ENCODE measurements around the gene IL11RA. TPM values are rescaled to one million over a fixed set of nuclear protein-coding genes. Genes with fewer than 3 reads are reported as not detected.

Gene IL11RA
- total RNA-seq (100 to 1,000 TPM; 117 TPM), total RNA-seq (0.83 to 31.2 (median 10.6) reads per million in 172 experiments)
- 71.1 TPM for polyA plus RNA-seq (2013, experiment 1 of 2)
- 119 TPM for polyA plus RNA-seq (2013, experiment 2 of 2)

GRCh38 chr9:34651876-34652601, at the start of gene IL11RA:
Gene IL11RA (plus strand): TSS chr9:34652185. CDS start chr9:34655218, 3,033 bp downstream.
- Histone ChIP-seq H3K27me3 (ENCODE audit: control insufficient read depth in 1 of 2, insufficient read depth in 2 of 2, low read length in 2 of 2) (no peaks in the 10 kb centered on the region), H3K9me3 (ENCODE audit: control insufficient read depth in 1 of 2, insufficient read depth in 1 of 2, low read length in 2 of 2) (no peaks in the 10 kb centered on the region), H3K4me1 (ENCODE audit: insufficient read depth, low read length) (peaks cover 52% of the 10 kb centered on the region), H3K4me3 (ENCODE audit: low read length) (no peak within 1 kb of the TSS), H3K36me3 (ENCODE audit: insufficient read depth, low read length) (peaks cover 41% of the 10 kb centered on the region), H3K27ac (ENCODE audit: low read depth in 1 of 2, low read length in 2 of 2) (no peak within 1 kb of the TSS)
- DNase-seq (peak in 8 of 14 experiments; percentile 36 to 70 (median 48)), ATAC-seq (ENCODE audit: poor library complexity) (peak; percentile 78)
- H3K27ac Mint-ChIP-seq, result peak within 1 kb of the TSS; percentile 44
- H3K4me1 Mint-ChIP-seq (ENCODE audit: low read depth), result peaks cover 46% of the 10 kb centered on the region
- H3K27me3 Mint-ChIP-seq, result no peaks in the 10 kb centered on the region
- CTCF ChIA-PET, result interaction anchor here (1.0 kb wide), 1 partner anchor 18 kb away, joined by 3 read pairs; no protein-coding TSS in a partner anchor
- POLR2A ChIA-PET, result no interaction called here
- intact Hi-C loops (cut with DNase I, micrococcal nuclease), result no loop called here
- H3K4me3 Mint-ChIP-seq, result peak within 1 kb of the TSS; percentile 12
- no peaks in the 10 kb centered on the region for H3K9me3 Mint-ChIP-seq
- peaks cover 46% of the 10 kb centered on the region for H3K36me3 Mint-ChIP-seq (ENCODE audit: low read depth)
- no peak for TF ChIP-seq CTCF (IDR thresholded peaks at IDR 0.05)

- ChIA-PET POLR2A (interaction anchor here (1.2 to 1.3 kb wide), 2 partner anchors 12 to 59 kb away, joined by 3 read pairs; no protein-coding TSS in a partner anchor), CTCF (interaction anchor here (0.7 to 1.7 kb wide), 14 partner anchors 9 to 420 kb away, joined by 3 to 13 read pairs (median 4); partner anchors contain the start of genes ARID3C, DCTN3 and SIGMAR1)
- H3K27me3 ChIP-seq (ENCODE audit: control insufficient read depth in 1 of 2, insufficient read depth in 2 of 2, low read length in 2 of 2), result no peaks in the 10 kb centered on the region
- H3K4me3 Mint-ChIP-seq, result no peak overlapping the region
- H3K4me1 ChIP-seq (ENCODE audit: insufficient read depth, low read length), result no peaks in the 10 kb centered on the region
- no peaks in the 10 kb centered on the region for H3K9me3 ChIP-seq (ENCODE audit: control insufficient read depth in 1 of 2, insufficient read depth in 1 of 2, low read length in 2 of 2)
- no peaks in the 10 kb centered on the region for H3K36me3 ChIP-seq (ENCODE audit: insufficient read depth, low read length)
- intact Hi-C loops (cut with DNase I, micrococcal nuclease), result no loop called here
- no peaks in the 10 kb centered on the region for H3K36me3 Mint-ChIP-seq (ENCODE audit: low read depth)
- no peaks in the 10 kb centered on the region for H3K4me1 Mint-ChIP-seq (ENCODE audit: low read depth)
- no peak overlapping the region for H3K4me3 ChIP-seq (ENCODE audit: low read length)
- no peak overlapping the region for H3K27ac Mint-ChIP-seq
- DNase-seq (peak; percentile 70 to 87 (median 78)), ATAC-seq (ENCODE audit: poor library complexity) (peak; percentile 98)
- H3K9me3 Mint-ChIP-seq, result no peaks in the 10 kb centered on the region
- no peak overlapping the region for H3K27ac ChIP-seq (ENCODE audit: low read depth in 1 of 2, low read length in 2 of 2)
- peaks cover 5% of the 10 kb centered on the region for H3K27me3 Mint-ChIP-seq
- peak; percentile 94 for TF ChIP-seq CTCF (IDR thresholded peaks at IDR 0.05)
These were observed 48.3 kb upstream of the IL11RA start for GRCh38 chr9:34603610-34604231.

GRCh38 chr9:34606190-34606589, 45.8 kb upstream of the IL11RA start:
- H3K4me1 Mint-ChIP-seq (ENCODE audit: low read depth), result peaks cover 11% of the 10 kb centered on the region
- POLR2A ChIA-PET, result no interaction called here
- Histone ChIP-seq H3K4me1 (ENCODE audit: insufficient read depth, low read length) (peaks cover 8% of the 10 kb centered on the region), H3K27me3 (ENCODE audit: control insufficient read depth in 1 of 2, insufficient read depth in 2 of 2, low read length in 2 of 2) (no peaks in the 10 kb centered on the region), H3K9me3 (ENCODE audit: control insufficient read depth in 1 of 2, insufficient read depth in 1 of 2, low read length in 2 of 2) (peaks cover 0 to 3% of the 10 kb centered on the region in 2 experiments), H3K4me3 (ENCODE audit: low read length) (no peak overlapping the region), H3K27ac (ENCODE audit: low read depth in 1 of 2, low read length in 2 of 2) (no peak overlapping the region), H3K36me3 (ENCODE audit: insufficient read depth, low read length) (no peaks in the 10 kb centered on the region)
- H3K27ac Mint-ChIP-seq, result no peak overlapping the region
- peaks cover 4% of the 10 kb centered on the region for H3K36me3 Mint-ChIP-seq (ENCODE audit: low read depth)
- DNase-seq (no peak), ATAC-seq (ENCODE audit: poor library complexity) (no peak)
- H3K9me3 Mint-ChIP-seq, result no peaks in the 10 kb centered on the region
- peaks cover 5% of the 10 kb centered on the region for H3K27me3 Mint-ChIP-seq
- no peak for TF ChIP-seq CTCF (IDR thresholded peaks at IDR 0.05)
- no peak overlapping the region for H3K4me3 Mint-ChIP-seq
- CTCF ChIA-PET, result interaction anchor here (1.9 kb wide), 1 partner anchor 28 kb away, joined by 9 read pairs; no protein-coding TSS in a partner anchor
- intact Hi-C loops (cut with DNase I, micrococcal nuclease), result no loop called here

Measured in CD4-positive, alpha-beta T cell (primary cell).